ENCODE results near the gene TADA2A. TPM values are rescaled to one million over a fixed set of nuclear protein-coding genes. Genes with fewer than 3 reads are reported as not detected.

TADA2A gene
- total RNA-seq, 2 experiments from 2014 or later, result 35.8 to 46.3 TPM

GRCh38 chr17:37485938-37486570, 79.4 kb downstream of the TADA2A start:
- no peak overlapping the region for H2AFZ ChIP-seq (ENCODE audit: low read length)
- no peaks in the 10 kb centered on the region for H3K36me3 ChIP-seq (ENCODE audit: insufficient read depth, low read length)
- H4K20me1 ChIP-seq (ENCODE audit: insufficient read depth, low read length), result peaks cover 3% of the 10 kb centered on the region; the same call in 1 of the 2 replicates
- H3K4me1 ChIP-seq (ENCODE audit: insufficient read depth, low read length, poor library complexity, severe bottlenecking), result peaks cover 28% of the 10 kb centered on the region
- no peak for TF ChIP-seq EZH2phosphoT487 (IDR thresholded peaks at IDR 0.05; ENCODE audit: borderline replicate concordance, low read depth, low read length)
- TF ChIP-seq CTCF (conservative IDR thresholded peaks at IDR 0.05; ENCODE audit: low read length), result no peak
- H3K4me2 ChIP-seq (ENCODE audit: low read length), result no peak overlapping the region
- no peak overlapping the region for H3K4me3 ChIP-seq (ENCODE audit: low read depth, low read length, poor library complexity, severe bottlenecking)
- intact Hi-C loops (cut with micrococcal nuclease; ENCODE audit: unreplicated experiment), result loop anchor here (5.0 kb wide), 1 partner anchor 129 kb away; no protein-coding TSS in a partner anchor
- no peak for DNase-seq (ENCODE audit: low spot score)
- BruUV-seq (replicated peaks), result no TSS peak
- H3K79me2 ChIP-seq (ENCODE audit: insufficient read depth, low read depth, low read length), result peaks cover 8% of the 10 kb centered on the region; the same call in 1 of the 2 replicates
- H3K9me2 ChIP-seq (ENCODE audit: insufficient read depth, low read length), result no peaks in the 10 kb centered on the region
- H3K9me3 ChIP-seq (ENCODE audit: low read length), result no peaks in the 10 kb centered on the region
- ChIA-PET POLR2A (interaction anchor here (0.5 kb wide), 1 partner anchor 429 kb away, joined by 3 read pairs; no protein-coding TSS in a partner anchor), CTCF (ENCODE audit: unreplicated experiment) (no interaction called here)
- H3K27ac ChIP-seq (ENCODE audit: low read depth, low read length, poor library complexity, severe bottlenecking), result no peak overlapping the region

DNA sequence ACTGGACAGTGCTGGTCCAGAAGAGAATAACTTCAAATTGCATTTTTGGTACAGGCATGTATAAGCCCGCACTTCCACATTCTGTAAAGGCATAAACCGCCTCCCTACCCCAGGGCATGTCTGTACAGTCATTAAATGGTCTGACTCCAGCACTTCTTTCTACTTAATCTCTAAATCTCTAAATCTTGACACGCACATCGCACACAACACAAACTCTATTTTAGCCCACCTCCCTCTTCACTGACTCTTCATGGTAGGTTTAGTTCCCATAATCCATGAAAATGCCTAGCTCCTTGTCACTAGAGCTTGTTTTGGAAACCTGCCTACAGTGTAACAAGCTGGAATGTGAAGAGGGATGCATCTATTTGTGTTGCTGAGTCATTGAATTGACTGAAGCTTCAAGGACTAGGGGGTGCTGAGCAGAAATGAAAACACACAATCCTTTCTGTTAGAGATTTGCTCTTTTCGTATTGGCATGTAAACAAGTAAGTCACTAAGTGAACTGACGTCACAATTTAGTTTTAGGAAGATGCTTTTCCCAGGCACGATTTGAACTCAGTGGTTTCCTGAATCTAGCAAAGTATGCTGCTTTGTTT, 81.4 kb downstream of the TADA2A start:
- Histone ChIP-seq H3K4me2 (ENCODE audit: low read length) (peak overlapping the region; percentile 85), H3K9me2 (ENCODE audit: insufficient read depth, low read length) (no peaks in the 10 kb centered on the region), H3K4me3 (ENCODE audit: low read depth, low read length, poor library complexity, severe bottlenecking) (peak overlapping the region; percentile 70), H3K79me2 (ENCODE audit: insufficient read depth, low read depth, low read length) (peaks cover 29% of the 10 kb centered on the region), H3K4me1 (ENCODE audit: insufficient read depth, low read length, poor library complexity, severe bottlenecking) (peaks cover 42% of the 10 kb centered on the region), H4K20me1 (ENCODE audit: insufficient read depth, low read length) (peaks cover 11% of the 10 kb centered on the region; the same call in 1 of the 2 replicates), H2AFZ (ENCODE audit: low read length) (peak overlapping the region; percentile 59), H3K36me3 (ENCODE audit: insufficient read depth, low read length) (0 out of 2 replicates have a peak, but pooled peaks cover 2% of the 10 kb centered on the region), H3K9me3 (ENCODE audit: low read length) (no peaks in the 10 kb centered on the region), H3K27ac (ENCODE audit: low read depth, low read length, poor library complexity, severe bottlenecking) (no peak overlapping the region)
- TSS peak; percentile 65 for BruUV-seq (replicated peaks)
- ChIA-PET CTCF (ENCODE audit: unreplicated experiment) (no interaction called here), POLR2A (no interaction called here)
- TF ChIP-seq EZH2phosphoT487 (IDR thresholded peaks at IDR 0.05; ENCODE audit: borderline replicate concordance, low read depth, low read length), result no peak
- TF ChIP-seq CTCF (conservative IDR thresholded peaks at IDR 0.05; ENCODE audit: low read length), result no peak
- intact Hi-C loops (cut with micrococcal nuclease; ENCODE audit: unreplicated experiment), result loop anchor here (2.0 to 5.0 kb wide), 2 partner anchors 81 to 131 kb away; partner anchors contain the start of genes ACACA and TADA2A
- DNase-seq (ENCODE audit: low spot score), result no peak
